ENCODE data around the gene HOGA1.
"Not testable (repeated sequence)": the region's sequence is repeated elsewhere in the genome, so short reads cannot be mapped to it uniquely, and the experiment has no call there.

Gene HOGA1

DNA sequence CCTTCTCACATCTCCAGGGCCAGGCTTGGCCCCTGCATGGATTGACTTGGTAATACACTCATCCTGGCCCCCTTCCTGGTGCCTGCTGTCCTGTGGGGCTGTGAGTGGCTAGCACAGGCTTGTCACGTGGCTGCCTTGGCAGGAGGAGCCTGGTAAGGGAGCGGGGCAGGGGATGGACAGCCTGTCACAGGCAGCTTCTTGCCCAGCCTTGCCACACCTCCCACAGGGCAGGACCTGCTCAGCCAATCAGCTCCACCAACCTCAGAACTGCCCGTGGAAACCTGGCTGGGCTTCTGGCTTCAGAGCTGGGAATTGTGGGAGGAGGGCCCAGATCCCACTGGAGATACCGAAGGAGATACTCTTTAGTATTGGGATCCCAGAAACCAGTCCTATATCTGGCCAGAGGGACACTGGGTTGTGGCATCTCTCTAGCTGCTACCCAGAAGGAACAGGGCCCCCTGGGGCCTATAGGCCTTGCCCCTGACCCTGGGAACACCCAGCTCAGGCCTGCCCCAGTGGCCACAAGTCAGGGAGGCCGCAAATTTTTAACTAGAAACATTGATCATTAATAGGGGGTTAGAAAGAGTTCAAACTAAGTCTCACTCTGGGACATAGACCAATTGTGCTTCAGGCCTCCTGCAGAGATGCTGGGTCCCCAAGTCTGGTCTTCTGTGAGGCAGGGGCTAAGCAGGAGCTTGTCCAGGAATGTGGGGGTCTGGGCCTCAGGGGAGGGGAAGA is at the start of gene HOGA1:
HOGA1 (plus strand) TSS at position 330 of the 738 bp plus-strand sequence; CDS start at position 645, 315 bp downstream.
- peak; percentile 98 for DNase-seq

DNA sequence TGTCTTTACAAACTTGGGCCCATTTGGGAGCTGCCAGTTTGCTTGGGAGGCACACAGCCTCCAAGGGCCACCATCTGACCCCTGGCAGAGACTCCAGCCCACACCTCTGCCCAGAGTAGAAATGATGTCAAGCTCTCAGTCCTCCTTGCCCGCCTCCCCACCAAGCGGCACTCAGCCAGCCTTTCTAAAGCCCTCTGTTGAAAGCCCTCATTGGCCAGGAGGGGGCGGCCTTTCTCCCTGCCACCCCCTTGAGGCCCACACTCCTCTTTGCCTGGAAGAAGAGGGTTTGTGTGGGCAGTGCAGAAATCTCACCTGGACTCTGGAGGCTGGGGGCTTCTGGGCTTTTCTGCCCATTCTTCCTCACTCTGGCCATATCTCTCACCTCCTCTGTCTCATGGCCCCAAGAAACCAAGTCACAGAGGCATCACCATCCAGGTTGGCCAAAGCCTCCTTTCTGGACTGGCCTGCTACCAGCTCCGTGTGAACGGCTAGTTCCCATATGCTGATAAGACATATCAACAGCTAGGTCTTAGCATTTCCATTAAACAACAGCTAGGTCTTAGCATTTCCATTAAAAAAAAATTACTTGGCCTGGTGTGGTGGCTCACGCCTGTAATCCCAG is 49.3 kb upstream of the HOGA1 start:
- DNase-seq, result no peak

DNA sequence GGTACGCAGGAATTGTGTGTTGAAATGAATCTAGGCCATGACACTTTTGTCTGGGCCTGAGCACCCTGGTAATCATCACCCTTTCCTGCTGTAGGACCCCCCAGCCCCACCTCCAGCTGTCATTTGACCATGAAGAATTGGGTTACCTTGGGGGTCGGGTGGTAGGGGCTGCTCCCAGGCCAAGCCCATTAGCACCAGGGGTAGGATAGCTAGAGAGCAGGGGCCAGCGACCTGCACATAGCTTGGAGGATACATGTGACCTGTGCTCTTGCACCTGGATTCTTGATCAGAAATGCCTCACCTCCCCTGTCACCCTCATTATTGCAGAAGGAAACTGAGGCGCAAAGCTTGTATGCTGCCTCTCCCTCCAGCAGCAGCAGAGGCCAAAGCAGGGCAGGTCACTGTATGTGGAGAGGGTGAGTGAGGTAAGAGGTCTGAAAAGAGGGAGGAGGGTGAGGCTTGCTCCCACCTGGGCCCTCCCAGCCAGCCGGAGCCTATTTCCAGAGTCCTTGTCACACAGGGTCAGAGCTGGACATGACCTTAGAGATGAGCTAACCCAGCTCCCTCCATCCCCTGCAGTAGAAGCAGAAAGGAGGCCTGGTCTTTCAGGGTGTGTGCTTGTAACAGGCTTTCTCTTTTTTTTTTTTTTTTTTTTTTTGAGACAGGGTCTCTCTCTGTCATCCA is 46.9 kb upstream of the HOGA1 start:
- DNase-seq, result no peak

DNA sequence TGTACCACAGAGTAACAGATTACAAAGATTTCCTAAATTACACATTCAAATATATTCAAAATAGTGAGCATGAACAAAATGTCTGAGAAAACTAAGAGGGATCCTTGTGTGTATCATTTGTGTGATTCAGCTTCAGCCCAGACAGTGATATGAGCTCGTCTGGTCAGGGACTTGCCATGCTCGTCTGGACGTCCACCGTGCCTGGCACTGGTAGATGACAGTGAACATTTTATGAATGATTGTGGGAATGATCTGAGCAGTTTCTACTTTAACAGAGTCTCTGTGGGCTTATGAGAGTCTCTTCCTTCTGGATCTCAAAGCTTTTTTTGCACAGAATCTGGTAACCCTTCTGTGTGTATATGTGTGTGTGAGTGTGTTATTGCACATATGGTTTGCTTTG is 45.8 kb upstream of the HOGA1 start:
- peak; percentile 52 for DNase-seq

DNA sequence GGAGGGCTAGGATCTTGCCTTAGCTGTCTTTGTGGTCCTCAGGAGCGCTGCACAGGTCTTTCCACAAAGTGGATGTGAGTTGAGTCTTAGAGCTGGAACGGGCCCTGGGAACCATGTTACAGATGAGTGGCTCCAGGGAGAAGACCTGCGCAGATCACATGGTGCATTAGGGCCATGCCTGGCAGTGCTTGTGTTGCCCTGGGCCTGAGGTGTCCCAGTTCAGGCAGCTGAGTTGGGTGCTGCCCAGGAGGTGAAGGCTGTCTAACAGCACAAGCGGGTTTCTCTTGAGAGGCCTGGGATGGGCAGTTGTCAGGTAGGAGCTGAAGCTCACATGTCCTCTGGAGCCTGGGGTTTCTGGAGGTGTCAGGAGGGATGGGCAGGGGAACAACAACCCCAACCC is 45.4 kb upstream of the HOGA1 start:
- no peak for DNase-seq

DNA sequence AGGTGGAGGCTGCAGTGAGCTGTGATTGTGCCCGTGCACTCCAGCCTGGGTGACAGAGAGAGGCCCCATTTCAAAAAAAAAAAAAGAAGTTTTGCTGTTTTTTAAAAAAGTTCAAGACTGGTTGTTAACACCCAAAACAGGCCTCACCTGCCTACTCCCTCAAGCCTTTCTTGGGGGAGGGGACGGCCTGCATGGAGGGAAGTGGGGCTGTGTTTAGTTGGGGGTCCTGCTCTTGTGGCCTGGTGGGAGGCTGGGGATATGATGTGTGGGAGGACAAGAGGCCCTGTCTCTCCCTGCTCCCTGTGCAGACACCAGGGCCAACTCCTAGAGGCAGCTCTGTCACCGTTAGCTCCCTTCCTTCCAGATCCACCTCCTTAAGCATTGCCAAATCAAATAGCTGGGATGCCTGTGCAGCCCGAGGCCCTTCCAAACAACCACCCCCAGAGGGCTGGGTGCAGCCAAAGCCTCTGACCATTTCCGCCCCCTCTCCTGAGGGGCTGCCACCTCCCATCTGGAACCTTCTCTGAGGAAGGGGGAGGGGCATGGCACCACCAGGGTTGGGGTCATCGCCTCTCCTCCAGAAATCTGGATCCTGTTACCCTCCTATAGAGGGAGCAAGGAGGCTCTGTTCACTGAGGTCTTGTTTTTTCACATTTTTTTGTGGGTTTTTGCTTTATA is 44.5 kb upstream of the HOGA1 start:
- peak; percentile 97 for DNase-seq

DNA sequence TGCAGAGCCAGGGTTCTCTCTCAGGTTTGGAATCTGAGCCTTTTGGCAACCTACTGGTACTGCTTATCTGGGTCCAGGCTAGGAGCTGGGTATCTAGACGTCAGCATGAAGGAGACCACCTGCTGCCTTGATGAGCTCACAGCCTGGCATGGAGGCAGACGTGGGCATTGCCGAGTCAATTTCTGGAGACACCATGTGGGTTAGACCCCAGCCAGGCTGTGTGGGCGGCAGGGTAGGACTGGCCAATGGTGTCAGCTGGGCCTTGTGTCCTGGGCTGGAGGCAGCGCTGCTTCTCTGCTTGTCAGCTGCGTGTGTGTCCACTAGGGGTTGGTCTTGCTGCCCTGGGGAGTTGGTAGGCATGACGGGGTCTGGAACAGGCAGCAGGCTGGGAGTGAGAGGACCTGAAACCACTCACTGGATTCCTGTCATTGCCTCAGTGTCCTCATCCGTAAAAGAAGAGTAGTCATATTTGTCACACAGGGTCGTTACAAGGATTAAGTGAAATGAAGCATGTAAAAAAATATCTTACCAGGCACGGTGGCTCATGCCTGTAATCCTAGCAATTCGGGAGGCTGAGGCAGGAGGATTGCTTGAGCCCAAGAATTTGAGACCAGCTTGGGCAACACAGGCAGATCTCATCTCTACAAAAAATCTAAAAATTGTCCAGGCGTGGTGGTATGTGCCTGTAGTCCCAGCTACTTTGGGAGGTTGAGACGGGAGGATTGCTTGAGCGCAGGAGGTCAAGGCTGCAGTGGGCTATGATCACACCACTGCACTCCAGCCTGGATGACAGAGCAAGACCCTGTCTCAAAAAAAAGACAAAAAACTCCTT is 43.3 kb upstream of the HOGA1 start:
- DNase-seq, result peak; percentile 91

DNA sequence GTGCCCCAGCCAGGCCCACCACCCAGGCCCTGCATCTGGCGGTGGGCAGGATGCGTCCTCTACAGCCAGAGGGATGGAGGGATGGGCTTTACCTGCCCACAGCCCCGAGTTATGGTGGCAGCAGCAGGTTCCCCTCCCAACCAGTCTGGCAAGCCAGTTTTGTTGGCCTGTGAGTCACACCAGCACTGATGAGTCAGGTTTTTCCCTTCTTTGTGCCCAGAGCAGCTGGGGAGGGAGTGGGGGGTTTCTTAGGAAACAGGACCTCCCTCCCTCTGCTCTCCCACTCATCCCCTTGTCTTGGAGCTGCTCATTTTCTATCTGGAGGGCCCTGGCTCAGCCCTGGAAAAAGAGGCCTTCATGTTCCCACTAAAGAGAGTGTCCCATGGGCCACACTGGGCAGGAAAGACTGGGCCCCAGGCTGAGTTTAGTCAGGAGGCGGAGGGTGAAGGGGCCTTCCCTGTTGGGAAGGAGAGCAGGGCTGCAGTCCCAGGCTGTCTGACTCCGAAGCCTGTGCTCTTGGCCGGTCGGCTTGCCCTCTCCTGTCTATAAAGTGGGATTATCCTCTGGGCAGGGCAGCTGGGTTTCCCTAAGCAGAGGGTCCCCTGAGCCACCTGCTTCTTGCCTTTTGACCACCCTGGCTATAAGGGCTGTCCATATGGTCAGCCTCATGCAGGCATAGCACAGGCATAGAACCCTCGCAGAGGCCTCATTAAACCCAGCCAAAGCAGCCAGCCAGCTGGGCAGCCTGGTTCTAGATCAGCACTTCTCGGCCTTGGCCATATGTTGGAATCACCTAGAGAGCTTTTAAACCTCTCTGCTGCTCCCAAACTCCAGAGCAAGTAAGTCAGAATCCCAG is 41.8 kb upstream of the HOGA1 start:
- peak; percentile 96 for DNase-seq

DNA sequence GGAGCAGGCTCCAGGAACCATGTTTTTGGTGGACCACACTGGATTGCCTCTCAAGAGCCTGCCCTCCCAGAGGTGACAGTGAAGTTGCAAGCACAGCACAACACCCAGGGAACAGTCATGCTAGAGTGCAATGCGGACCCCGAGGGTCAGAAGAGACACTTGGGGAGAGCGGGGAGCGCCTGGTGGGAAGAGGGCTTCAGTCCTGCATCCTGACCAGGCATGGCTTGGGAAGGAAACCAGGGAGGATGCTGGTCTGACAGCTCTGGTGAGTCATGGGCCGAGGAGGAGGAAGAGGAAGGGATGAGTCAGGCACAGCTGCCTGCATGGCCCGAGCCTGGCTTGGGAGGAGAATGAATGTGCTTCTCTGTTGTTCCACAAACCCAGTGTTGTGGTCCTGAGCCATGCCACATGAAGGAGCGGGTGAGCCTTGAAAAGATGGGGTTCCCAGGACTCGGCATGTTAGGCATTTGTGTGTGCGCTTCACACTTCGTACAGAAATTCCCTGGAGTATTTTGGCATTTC is 41.1 kb upstream of the HOGA1 start:
- peak; percentile 97 for DNase-seq

DNA sequence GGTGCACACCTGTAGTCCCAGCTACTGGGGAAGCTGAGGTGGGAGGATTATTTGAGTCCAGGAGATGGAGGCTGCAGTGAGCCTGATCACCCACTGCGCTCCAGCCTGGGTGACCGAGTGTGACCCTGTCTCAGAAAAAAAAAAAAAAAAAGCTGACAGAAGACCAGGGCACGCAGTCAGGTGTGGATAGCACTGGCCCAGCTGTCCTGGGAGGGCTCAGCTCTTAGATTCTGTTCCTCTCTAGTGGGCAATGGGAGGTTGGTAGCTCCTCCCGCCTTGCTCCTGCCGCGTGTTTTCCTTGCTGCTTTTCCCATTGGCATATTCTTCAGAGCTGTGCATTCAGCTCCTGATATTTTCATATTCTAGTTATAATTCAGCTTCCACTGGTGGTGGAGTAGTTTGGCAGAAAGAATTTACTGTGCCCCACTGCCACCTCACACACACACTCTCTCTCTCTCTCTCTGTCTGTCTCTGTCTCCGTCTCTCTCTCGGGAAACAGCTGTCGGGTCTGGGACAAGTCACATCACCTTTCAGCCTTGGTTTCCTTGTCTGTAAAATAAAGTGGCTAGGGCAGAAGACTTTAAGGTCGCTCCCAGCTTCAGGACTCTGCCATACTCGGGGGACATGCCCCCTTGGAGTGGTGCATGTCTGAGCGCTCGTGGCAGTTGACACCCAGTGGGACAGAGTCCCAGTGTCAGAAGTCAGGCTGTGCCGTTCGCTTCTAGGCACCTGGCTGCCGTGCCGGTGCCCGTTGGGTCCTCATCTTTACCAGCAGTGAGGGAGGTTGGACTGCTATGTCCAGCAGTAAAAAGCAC is 37.5 kb upstream of the HOGA1 start:
- no peak for DNase-seq

DNA sequence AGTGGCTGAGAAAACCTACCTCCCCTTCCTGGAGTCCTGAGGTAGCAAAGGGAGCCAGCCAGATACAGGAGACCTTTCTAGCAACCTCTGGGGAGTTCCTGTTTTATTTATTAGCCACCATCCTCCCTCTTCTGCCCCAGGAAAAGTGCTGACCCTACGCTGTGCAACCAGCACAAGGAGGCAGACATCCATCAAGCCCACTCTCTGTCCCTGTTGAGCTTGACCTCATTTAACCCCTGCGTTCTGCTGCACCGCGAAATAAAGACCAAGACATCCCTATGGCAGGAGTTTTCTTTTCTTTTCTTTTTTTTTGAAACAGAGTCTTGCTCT is 37.0 kb upstream of the HOGA1 start:
- DNase-seq, result no peak

DNA sequence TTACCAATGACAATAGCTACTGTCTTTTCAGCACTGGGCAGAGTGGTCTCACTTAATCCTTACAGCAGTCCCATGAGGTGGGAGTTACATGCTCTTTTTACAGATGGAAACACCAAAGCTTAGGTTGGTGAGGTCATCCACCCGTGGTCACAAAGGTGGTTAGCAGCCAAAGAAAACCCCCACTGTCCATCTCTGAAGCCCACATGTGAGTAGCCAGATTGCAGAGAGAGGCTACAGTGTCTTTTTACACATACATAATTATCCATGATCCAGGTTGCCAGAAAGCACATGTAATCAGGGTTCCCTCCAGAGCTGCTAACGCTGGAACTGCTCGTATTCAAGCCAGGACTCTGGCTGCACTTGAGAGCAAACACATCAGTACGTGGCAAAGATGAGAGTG is 36.2 kb upstream of the HOGA1 start:
- no peak for DNase-seq

DNA sequence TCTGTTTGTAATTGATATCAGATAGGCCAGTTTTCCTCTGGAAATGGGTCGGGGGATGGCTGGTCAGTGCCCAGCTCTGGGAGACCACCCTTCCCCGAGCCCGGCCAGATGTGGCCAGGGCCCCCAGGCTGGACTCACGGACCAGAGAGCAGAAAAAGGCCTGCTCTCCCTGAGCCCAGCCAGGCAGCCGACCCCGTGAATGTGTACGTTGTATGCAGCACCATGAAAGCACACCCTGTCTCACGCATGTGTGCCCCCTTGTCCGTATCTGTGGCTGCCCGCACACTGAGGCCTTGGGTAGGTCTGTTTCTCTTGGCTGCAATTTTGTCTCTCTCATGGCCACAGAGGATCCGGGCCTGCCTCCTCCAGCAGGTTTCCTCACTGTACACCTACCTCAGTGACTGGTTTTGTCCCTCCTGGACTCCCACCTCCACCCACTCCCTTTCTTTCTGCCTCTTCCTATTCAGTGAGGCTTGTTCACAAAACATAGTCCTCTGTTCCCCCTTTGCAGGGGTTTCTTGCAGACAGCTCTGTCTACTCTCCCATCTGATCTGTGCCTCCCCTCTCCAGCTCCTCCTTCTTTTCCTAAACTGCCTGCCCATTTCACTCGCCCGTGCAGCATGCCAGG is 35.2 kb upstream of the HOGA1 start:
- no peak for DNase-seq

DNA sequence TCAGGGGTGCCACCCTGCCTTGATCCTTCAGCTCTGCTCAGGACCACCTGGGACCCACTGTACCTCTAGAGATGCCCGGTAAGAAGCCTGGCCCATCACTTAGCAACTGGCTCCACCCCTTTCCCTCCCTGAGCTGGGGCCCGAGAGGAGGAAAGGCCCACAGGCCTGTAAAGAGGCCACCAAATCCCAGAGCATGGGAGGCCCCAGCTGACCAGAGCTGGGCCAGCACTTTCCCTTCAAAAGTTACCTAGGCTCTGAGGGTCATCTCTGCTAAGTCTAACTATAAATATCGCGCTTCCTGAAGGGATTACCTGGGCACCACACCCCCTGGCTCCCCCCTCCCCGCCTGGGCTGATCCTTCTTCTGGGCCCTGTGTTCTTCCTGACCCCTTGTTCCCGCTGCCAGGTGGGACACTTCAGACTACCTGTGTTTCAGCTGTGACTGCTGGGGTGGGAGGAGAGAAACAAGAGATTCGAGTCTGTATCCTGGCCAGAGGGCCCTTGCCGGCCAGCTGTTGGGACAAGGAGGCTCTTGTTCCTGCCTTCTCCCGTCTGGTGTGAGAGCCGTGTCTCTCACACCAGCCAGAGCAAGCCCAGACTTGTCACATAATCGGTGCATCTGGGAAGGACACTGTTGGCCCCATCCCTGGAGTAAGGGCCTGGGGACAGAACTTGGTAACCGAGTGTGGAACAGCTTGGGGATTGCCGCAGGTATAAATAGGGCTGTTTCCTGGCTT is 34.4 kb upstream of the HOGA1 start:
- DNase-seq, result no peak

DNA sequence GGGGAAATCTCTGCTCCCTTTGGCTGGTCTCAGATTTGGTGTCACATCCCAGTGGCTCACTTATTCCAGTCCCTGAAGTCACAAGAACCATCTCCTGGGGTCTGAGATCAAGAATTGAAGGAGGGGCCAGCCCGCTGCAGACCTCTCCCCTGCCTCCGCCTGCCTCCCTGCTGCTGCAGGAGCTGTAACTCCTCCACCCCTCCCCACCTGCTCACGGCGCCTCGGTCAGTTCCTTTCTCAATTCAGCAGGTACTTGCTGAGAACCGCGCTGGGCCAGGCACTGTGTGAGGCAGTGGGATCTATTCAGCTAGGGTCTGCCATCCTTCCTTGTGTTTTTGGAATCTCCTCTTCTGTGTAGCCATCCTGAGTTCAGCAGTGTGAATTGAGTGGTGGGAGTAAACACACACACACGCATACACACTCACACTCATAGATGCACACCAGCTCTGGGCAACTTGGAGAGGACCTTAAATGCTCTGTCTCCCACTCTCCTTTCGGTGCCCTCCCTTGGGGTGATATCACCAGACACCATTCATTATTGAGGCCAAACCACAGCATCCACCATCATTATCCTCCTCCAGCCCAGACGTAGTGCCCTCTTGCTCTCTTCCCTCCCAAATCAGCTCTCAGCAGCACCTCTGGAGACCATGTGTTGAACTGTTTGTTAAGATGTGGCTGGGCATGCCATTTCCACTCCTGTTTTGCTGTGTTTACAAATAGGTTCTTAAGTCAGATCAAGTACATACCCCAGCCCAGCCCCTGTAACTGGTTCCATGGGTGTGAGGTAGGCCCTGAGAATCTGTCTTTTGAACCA is 33.6 kb upstream of the HOGA1 start:
- DNase-seq, result no peak

DNA sequence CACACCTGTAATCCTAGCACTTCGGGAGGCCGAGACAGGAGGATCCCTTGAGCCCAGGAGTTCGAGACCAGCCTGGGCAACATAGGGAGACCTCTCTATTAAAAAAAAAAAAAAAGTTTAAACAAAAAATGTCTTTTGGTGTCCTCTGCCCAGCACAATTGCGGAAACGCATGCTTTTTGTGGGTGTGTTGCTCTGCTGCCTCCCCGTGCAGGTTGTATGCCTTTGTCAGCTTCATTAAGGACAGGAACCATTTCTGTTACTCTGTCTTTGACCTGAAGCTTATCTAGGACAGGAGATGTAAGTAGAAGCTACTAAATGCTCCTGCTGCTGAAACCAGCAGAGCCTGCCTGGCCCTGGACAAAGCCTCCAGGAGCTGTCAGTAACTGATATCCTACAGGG is 32.9 kb upstream of the HOGA1 start:
- DNase-seq, result no peak

DNA sequence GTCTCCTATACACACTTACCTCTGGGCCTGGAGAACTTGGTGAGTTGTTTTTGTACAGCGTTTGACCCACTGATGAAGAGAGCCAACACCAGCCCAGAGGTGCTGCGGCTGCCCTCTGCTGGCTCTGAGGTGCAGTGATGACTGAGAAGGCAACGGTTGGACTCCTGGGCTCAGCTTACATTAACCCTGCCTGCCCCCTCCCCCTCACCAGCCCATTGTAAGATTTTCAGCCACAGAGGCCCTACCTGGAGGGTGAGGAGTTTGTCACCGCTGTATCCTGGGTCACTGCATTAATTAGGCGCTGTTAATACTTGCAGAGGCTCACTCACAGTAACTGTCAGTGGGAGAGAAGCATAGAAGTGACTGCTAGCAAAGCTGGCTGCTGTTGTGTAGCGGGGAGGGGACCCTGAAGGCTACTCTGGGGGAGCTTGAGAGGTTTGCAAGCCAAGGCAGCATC is 30.6 kb upstream of the HOGA1 start:
- peak; percentile 59 for DNase-seq

DNA sequence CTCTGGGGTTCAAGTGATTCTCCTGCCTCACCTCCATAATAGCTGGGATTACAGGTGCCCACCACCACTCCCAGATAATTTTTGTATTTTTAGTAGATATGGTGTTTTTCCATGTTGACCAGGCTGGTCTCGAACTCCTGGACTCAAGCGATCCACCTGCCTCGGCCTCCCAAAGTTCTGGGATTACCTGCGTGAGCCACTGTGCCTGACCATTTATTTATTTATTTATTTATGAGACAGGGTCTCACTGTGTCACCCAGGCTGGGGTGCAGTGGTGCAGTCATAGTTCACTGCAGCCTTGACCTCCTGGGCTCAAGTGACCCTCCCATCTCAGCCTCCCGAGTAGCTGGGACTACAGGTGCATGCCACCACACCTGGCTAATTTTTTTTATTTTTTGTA is 29.9 kb upstream of the HOGA1 start:
- DNase-seq, result not testable (repeated sequence)

Measured in NCI-H226 (cell line).